ENCODE results near the gene DAGLA. TPM values are rescaled to one million over a fixed set of nuclear protein-coding genes. Genes with fewer than 3 reads are reported as not detected.

DAGLA gene
- total RNA-seq, 1 experiment from 2014 or later, result 10.1 TPM

DNA sequence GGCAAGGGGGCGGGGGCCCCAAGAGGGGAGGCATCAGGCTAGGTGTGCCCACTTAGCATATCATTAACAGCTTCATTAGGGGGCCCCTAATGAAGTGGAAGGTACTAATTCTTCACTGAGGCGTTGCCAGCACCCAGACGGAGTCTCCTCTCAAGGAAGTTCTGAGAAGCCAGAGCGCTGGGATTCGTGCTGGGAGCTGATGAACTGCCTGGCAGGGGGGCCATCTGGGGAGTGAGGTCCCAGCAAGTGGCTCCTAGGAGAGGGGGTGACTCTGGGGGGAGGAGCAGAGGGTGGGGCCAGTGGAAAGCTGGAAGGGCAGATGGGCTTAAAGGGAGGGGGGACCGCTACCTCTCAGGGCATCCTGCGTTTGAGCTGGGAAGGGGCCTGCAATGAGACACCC, 29.8 kb downstream of the DAGLA start:
- ChIA-PET POLR2A (ENCODE audit: unreplicated experiment) (no interaction called here), CTCF (no interaction called here)
- H3K4me2 ChIP-seq, result no peak overlapping the region
- H3F3A ChIP-seq (ENCODE audit: insufficient read depth, low read depth), result peaks cover 3% of the 10 kb centered on the region
- H3K4me1 ChIP-seq (replicated peaks; ENCODE audit: insufficient read depth), result peaks cover 11% of the 10 kb centered on the region
- H4K20me1 ChIP-seq (ENCODE audit: insufficient read depth), result no peaks in the 10 kb centered on the region
- H3K4me3 ChIP-seq, result no peak overlapping the region
- DNase-seq, result no peak
- H3K27ac ChIP-seq, result no peak overlapping the region
- H3K9me2 ChIP-seq (ENCODE audit: insufficient read depth), result no peaks in the 10 kb centered on the region
- no peaks in the 10 kb centered on the region for H3K79me2 ChIP-seq (ENCODE audit: low read depth)
- H3K27me3 ChIP-seq (ENCODE audit: insufficient read depth, low read depth), result no peaks in the 10 kb centered on the region
- intact Hi-C loops (cut with micrococcal nuclease; ENCODE audit: unreplicated experiment), result no loop called here
- no peaks in the 10 kb centered on the region for H3K9me3 ChIP-seq (ENCODE audit: insufficient read depth, low read depth)
- no peak for TF ChIP-seq EZH2 (IDR thresholded peaks at IDR 0.05; ENCODE audit: low read depth)
- TF ChIP-seq, protein P1, sequence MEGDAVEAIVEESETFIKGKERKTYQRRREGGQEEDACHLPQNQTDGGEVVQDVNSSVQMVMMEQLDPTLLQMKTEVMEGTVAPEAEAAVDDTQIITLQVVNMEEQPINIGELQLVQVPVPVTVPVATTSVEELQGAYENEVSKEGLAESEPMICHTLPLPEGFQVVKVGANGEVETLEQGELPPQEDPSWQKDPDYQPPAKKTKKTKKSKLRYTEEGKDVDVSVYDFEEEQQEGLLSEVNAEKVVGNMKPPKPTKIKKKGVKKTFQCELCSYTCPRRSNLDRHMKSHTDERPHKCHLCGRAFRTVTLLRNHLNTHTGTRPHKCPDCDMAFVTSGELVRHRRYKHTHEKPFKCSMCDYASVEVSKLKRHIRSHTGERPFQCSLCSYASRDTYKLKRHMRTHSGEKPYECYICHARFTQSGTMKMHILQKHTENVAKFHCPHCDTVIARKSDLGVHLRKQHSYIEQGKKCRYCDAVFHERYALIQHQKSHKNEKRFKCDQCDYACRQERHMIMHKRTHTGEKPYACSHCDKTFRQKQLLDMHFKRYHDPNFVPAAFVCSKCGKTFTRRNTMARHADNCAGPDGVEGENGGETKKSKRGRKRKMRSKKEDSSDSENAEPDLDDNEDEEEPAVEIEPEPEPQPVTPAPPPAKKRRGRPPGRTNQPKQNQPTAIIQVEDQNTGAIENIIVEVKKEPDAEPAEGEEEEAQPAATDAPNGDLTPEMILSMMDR (conservative IDR thresholded peaks at IDR 0.05), result no peak
- H2AFZ ChIP-seq, result no peak overlapping the region
- BruUV-seq (replicated peaks), result no TSS peak
- no peaks in the 10 kb centered on the region for H3K36me3 ChIP-seq (ENCODE audit: low read depth)

GRCh38 chr11:61711037-61711436, 30.8 kb downstream of the DAGLA start:
- no peak for TF ChIP-seq EZH2 (IDR thresholded peaks at IDR 0.05; ENCODE audit: low read depth)
- TF ChIP-seq, protein P1 (conservative IDR thresholded peaks at IDR 0.05), result no peak
- no peak overlapping the region for H3K4me3 ChIP-seq
- no peak overlapping the region for H3K4me2 ChIP-seq
- H3K27me3 ChIP-seq (ENCODE audit: insufficient read depth, low read depth), result no peaks in the 10 kb centered on the region
- H3K36me3 ChIP-seq (ENCODE audit: low read depth), result no peaks in the 10 kb centered on the region
- no peak overlapping the region for H3K27ac ChIP-seq
- ChIA-PET CTCF (no interaction called here), POLR2A (ENCODE audit: unreplicated experiment) (no interaction called here)
- DNase-seq, result no peak
- H3K4me1 ChIP-seq (replicated peaks; ENCODE audit: insufficient read depth), result peaks cover 11% of the 10 kb centered on the region
- no peaks in the 10 kb centered on the region for H3K79me2 ChIP-seq (ENCODE audit: low read depth)
- H4K20me1 ChIP-seq (ENCODE audit: insufficient read depth), result 0 out of 2 replicates have a peak, but pooled peaks cover under 1% of the 10 kb centered on the region
- H3K9me2 ChIP-seq (ENCODE audit: insufficient read depth), result no peaks in the 10 kb centered on the region
- no peak overlapping the region for H2AFZ ChIP-seq
- no peaks in the 10 kb centered on the region for H3K9me3 ChIP-seq (ENCODE audit: insufficient read depth, low read depth)
- intact Hi-C loops (cut with micrococcal nuclease; ENCODE audit: unreplicated experiment), result no loop called here
- H3F3A ChIP-seq (ENCODE audit: insufficient read depth, low read depth), result peaks cover 3% of the 10 kb centered on the region
- no TSS peak for BruUV-seq (replicated peaks)

DNA sequence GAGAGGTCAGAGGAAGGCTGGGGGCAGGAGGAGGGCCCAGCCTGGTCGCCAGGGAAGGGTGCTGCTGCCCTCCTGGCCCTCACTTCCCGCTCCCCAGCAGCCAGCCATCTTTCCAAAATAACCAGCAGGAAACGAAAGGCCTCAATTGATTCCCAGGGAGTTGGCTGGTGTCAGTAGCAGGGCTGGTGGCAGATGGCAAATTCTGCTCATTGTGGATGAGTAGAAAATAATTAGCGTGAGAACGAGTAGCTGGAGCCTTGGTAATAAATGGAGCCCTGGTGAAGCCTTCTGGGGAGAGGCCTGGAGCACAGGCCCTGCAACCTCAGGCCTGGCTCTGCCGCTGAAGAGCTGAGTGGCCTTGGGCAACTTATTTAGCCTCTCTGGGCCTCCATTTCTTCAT, 31.3 kb downstream of the DAGLA start:
- Histone ChIP-seq H3K27me3 (ENCODE audit: insufficient read depth, low read depth) (no peaks in the 10 kb centered on the region), H3K4me3 (no peak overlapping the region), H3K4me2 (no peak overlapping the region), H3K36me3 (ENCODE audit: low read depth) (no peaks in the 10 kb centered on the region), H3K9me2 (ENCODE audit: insufficient read depth) (no peaks in the 10 kb centered on the region), H3K9me3 (ENCODE audit: insufficient read depth, low read depth) (no peaks in the 10 kb centered on the region), H4K20me1 (ENCODE audit: insufficient read depth) (0 out of 2 replicates have a peak, but pooled peaks cover 5% of the 10 kb centered on the region), H2AFZ (no peak overlapping the region), H3K4me1 (replicated peaks; ENCODE audit: insufficient read depth) (peaks cover 11% of the 10 kb centered on the region), H3F3A (ENCODE audit: insufficient read depth, low read depth) (peaks cover 3% of the 10 kb centered on the region), H3K27ac (no peak overlapping the region), H3K79me2 (ENCODE audit: low read depth) (no peaks in the 10 kb centered on the region)
- DNase-seq, result no peak
- TF ChIP-seq, protein P1 (conservative IDR thresholded peaks at IDR 0.05), result no peak
- no peak for TF ChIP-seq EZH2 (IDR thresholded peaks at IDR 0.05; ENCODE audit: low read depth)
- intact Hi-C loops (cut with micrococcal nuclease; ENCODE audit: unreplicated experiment), result no loop called here
- ChIA-PET POLR2A (ENCODE audit: unreplicated experiment) (no interaction called here), CTCF (no interaction called here)
- BruUV-seq (replicated peaks), result no TSS peak

Measured in PC-9 (cell line).